Measurements from ENCODE around the gene GLRX5.
A peak's percentile ranks its signal among the peaks of the same experiment; 100 is the strongest.

Gene GLRX5

DNA sequence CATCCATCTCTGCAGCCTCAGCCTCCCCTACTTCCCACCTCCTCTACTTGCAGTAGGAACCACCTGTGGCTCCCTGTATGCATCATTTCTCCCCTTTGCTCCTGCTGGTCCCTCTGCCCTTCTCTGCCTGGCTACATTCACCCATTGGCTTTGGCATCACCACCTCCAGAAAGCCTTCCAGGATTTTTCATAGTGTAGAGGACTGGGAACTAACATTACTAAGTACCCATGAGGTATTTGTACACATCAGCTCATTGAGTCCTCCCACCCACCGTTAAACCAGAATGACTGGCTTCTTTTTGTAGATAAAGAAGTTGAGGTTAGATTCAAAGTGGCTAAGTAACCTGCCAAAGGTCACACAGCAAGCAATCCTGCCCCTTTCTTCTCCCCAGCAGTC, 35.5 kb upstream of the GLRX5 start:
- no CpG with 5 or more reads among the region's 1 CpG for WGBS, 2 experiments (ENCODE audit: insufficient coverage in 2 of 2)

DNA sequence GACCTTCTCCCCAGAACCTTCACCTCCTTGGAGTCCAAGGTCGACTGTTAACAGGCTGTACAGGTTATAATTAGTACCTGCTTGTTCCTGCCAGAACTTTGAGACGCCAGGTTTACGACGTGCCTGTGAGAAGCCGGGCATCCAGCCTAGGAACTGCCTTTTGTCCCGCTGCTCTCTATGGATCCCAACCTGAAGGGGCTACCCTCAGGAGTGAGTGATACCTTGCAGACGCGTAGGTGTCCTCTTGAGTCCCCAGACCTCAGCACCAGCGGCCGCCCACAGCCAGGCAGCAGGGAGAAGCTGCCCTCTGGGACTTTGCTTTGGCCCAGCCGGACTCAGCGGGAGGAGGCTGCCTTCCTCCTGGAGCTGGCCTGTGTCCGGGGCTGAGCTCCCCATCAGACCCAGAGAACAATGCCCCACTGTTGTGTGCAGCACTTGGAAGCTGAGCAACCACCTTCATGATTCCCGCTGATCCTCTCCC, 34.6 kb upstream of the GLRX5 start:
- H3K4me1 ChIP-seq (ENCODE audit: control insufficient read depth, insufficient read depth, low read length, poor library complexity, severe bottlenecking), result peaks cover 79% of the 10 kb centered on the region
- WGBS, 2 experiments (ENCODE audit: insufficient coverage in 2 of 2), result 94% methylated on average over 13 to 14 of the region's 14 CpGs
- H3K27ac ChIP-seq (ENCODE audit: low read depth, low read length, severe bottlenecking), result no peak overlapping the region
- no peaks in the 10 kb centered on the region for H3K36me3 ChIP-seq (ENCODE audit: control insufficient read depth, insufficient read depth, low read length)
- H3K9me3 ChIP-seq (ENCODE audit: control insufficient read depth, low read length), result no peaks in the 10 kb centered on the region
- H3K4me3 ChIP-seq (ENCODE audit: extremely low read depth, insufficient read depth, low read length, poor library complexity, severe bottlenecking), result no peak overlapping the region

More for the DNA sequence above, 35.5 kb upstream of the GLRX5 start:
- Histone ChIP-seq H3K36me3 (ENCODE audit: control insufficient read depth, insufficient read depth, low read length) (no peaks in the 10 kb centered on the region), H3K4me3 (ENCODE audit: extremely low read depth, insufficient read depth, low read length, poor library complexity, severe bottlenecking) (no peak overlapping the region), H3K9me3 (ENCODE audit: control insufficient read depth, low read length) (no peaks in the 10 kb centered on the region), H3K27ac (ENCODE audit: low read depth, low read length, severe bottlenecking) (no peak overlapping the region), H3K4me1 (ENCODE audit: control insufficient read depth, insufficient read depth, low read length, poor library complexity, severe bottlenecking) (peaks cover 72% of the 10 kb centered on the region)

DNA sequence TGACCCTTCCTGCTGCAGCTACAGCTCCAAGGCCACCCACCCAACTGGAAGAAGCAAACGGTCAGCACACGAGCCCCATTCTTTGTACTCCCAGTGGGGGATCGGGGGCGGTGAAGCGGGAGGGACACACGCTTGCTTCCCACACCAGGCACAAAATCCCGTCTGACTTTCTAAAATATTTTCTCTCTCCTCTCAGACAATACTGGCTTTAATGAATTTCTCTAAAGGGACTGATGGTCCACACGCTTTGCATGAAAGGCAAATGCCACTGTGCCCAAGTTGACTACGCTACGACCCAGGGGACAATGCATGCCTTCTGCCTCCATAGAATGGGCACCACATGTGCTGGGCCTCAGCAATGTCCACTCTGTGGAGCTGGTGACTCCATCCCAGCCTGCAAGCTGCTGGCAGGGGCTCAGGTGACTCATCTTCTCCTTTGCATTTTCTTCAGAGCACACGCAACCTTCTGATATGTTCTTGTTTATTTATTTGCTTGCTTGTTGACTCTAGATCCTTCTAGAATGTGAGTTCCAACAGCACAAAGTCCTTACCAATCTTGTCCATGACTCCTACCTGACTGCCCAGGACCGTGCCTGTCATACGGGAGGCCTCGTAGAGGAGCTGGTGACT, 34.0 kb upstream of the GLRX5 start:
- no peaks in the 10 kb centered on the region for H3K36me3 ChIP-seq (ENCODE audit: control insufficient read depth, insufficient read depth, low read length)
- H3K9me3 ChIP-seq (ENCODE audit: control insufficient read depth, low read length), result no peaks in the 10 kb centered on the region
- H3K27ac ChIP-seq (ENCODE audit: low read depth, low read length, severe bottlenecking), result peak overlapping the region; percentile 36
- H3K4me1 ChIP-seq (ENCODE audit: control insufficient read depth, insufficient read depth, low read length, poor library complexity, severe bottlenecking), result peaks cover 74% of the 10 kb centered on the region
- H3K4me3 ChIP-seq (ENCODE audit: extremely low read depth, insufficient read depth, low read length, poor library complexity, severe bottlenecking), result no peak overlapping the region
- WGBS, 2 experiments (ENCODE audit: insufficient coverage in 2 of 2), result 82 to 85% methylated on average over 10 to 11 of the region's 14 CpGs

GRCh38 chr14:95502381-95502950, 32.4 kb upstream of the GLRX5 start:
- Histone ChIP-seq H3K36me3 (ENCODE audit: control insufficient read depth, insufficient read depth, low read length) (no peaks in the 10 kb centered on the region), H3K9me3 (ENCODE audit: control insufficient read depth, low read length) (no peaks in the 10 kb centered on the region), H3K4me1 (ENCODE audit: control insufficient read depth, insufficient read depth, low read length, poor library complexity, severe bottlenecking) (peaks cover 72% of the 10 kb centered on the region), H3K4me3 (ENCODE audit: extremely low read depth, insufficient read depth, low read length, poor library complexity, severe bottlenecking) (no peak overlapping the region), H3K27ac (ENCODE audit: low read depth, low read length, severe bottlenecking) (peak overlapping the region; percentile 10)
- whole genome bisulfite sequencing, 2 experiments (ENCODE audit: insufficient coverage in 2 of 2), result 89 to 91% methylated on average over 12 to 14 of the region's 14 CpGs

DNA sequence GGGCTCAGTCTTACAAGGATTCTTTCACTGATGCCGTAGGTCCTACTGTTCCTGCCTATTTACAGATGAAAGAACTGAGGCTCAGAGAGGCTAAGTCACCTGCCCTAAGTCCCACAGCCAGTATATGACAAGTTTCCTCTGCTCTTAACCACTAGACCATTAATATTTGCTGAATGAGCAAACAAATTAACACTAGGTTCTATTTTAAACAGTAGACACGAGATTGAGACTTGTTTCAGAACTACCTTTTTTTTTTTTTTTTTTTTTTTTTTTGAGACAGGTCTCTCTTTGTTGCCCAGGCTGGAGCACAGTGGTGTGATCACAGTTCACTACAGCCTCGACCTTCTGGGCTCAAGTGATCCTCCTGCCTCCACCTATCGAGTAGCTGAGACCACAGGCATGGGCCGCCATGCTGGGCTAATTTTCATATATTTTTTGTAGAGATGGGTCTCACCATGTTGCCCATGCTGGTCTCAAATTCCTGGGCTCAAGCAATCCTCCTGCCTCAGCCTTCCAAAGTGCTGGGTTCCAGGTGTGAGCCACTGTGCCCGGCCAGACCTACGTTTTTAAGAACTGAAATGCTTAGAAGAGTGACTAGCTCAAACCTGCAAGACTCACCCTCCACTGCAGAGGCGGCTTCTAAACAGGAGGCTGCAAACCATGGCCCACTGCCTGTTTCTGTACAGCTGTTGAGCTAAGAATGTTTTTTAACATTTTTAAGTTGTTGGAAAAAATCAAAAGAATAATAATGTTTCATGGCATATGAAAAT, 31.3 kb upstream of the GLRX5 start:
- Histone ChIP-seq H3K9me3 (ENCODE audit: control insufficient read depth, low read length) (no peaks in the 10 kb centered on the region), H3K36me3 (ENCODE audit: control insufficient read depth, insufficient read depth, low read length) (no peaks in the 10 kb centered on the region), H3K4me3 (ENCODE audit: extremely low read depth, insufficient read depth, low read length, poor library complexity, severe bottlenecking) (no peak overlapping the region), H3K4me1 (ENCODE audit: control insufficient read depth, insufficient read depth, low read length, poor library complexity, severe bottlenecking) (peaks cover 73% of the 10 kb centered on the region), H3K27ac (ENCODE audit: low read depth, low read length, severe bottlenecking) (no peak overlapping the region)
- 90 to 95% methylated on average over 5 to 7 of the region's 8 CpGs for WGBS, 2 experiments (ENCODE audit: insufficient coverage in 2 of 2)

- Histone ChIP-seq H3K36me3 (ENCODE audit: control insufficient read depth, insufficient read depth, low read length) (no peaks in the 10 kb centered on the region), H3K4me1 (ENCODE audit: control insufficient read depth, insufficient read depth, low read length, poor library complexity, severe bottlenecking) (peaks cover 66% of the 10 kb centered on the region), H3K4me3 (ENCODE audit: extremely low read depth, insufficient read depth, low read length, poor library complexity, severe bottlenecking) (no peak overlapping the region), H3K9me3 (ENCODE audit: control insufficient read depth, low read length) (no peaks in the 10 kb centered on the region), H3K27ac (ENCODE audit: low read depth, low read length, severe bottlenecking) (peak overlapping the region; percentile 23)
- WGBS, 2 experiments (ENCODE audit: insufficient coverage in 2 of 2), result 77 to 90% methylated on average over 3 of the region's 6 CpGs
Observed at GRCh38 chr14:95504135-95505029, 30.5 kb upstream of the GLRX5 start.

DNA sequence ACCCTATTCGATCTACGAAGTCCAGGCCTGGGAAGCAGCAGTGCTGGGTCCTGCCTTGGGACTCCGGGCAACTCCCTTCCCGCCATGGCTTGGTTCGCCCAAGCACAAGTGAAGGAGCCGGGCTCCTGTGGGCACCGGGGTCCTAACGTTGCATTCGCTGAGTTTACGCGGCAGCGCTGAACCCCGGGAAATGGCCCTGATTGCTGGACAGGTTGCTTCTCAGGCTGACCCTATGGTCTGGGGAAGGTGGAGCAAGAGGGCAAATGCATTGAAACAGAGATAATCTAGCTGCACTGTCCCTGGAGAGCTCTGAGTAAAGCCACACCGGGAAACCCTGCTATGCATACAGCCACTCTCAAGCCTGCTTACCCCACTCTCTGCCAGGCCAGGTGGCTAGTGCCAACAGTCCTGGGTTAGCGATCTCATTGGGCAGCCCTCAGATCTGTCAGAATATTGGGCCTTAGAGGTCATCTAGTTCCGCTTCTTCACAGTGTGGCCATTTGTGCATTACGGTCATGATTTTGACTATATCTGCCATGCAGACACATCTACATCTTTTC, 29.7 kb upstream of the GLRX5 start:
- Histone ChIP-seq H3K4me1 (ENCODE audit: control insufficient read depth, insufficient read depth, low read length, poor library complexity, severe bottlenecking) (peaks cover 65% of the 10 kb centered on the region), H3K27ac (ENCODE audit: low read depth, low read length, severe bottlenecking) (peak overlapping the region; percentile 23), H3K4me3 (ENCODE audit: extremely low read depth, insufficient read depth, low read length, poor library complexity, severe bottlenecking) (no peak overlapping the region), H3K9me3 (ENCODE audit: control insufficient read depth, low read length) (no peaks in the 10 kb centered on the region), H3K36me3 (ENCODE audit: control insufficient read depth, insufficient read depth, low read length) (no peaks in the 10 kb centered on the region)
- WGBS, 2 experiments (ENCODE audit: insufficient coverage in 2 of 2), result 89 to 91% methylated on average over 16 to 17 of the region's 17 CpGs

GRCh38 chr14:95507174-95507573, 27.7 kb upstream of the GLRX5 start:
- Histone ChIP-seq H3K4me3 (ENCODE audit: extremely low read depth, insufficient read depth, low read length, poor library complexity, severe bottlenecking) (no peak overlapping the region), H3K9me3 (ENCODE audit: control insufficient read depth, low read length) (no peaks in the 10 kb centered on the region), H3K4me1 (ENCODE audit: control insufficient read depth, insufficient read depth, low read length, poor library complexity, severe bottlenecking) (peaks cover 50% of the 10 kb centered on the region), H3K36me3 (ENCODE audit: control insufficient read depth, insufficient read depth, low read length) (no peaks in the 10 kb centered on the region), H3K27ac (ENCODE audit: low read depth, low read length, severe bottlenecking) (peak overlapping the region; percentile 81)
- WGBS, 2 experiments (ENCODE audit: insufficient coverage in 2 of 2), result 67 to 73% methylated on average over 8 of the region's 8 CpGs

DNA sequence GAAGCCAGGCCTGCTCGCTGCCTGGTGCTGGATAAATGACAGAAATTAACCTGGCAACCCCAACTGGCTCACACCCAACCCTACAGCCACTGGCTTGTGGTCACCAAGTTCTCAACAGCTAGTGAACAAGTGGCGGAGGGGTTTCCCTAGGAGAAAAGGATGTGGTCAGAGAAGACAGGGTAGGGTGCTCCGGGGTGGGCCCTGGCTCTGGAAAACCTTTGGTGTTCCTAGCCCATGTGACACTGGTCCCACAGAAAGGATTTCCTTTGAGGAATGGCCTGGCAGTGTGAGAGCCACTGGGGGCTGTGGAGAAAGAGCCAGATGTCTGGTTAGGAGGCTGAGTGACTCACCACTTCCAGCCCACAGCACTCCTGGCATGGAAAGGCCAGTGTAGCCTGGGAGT, 27.1 kb upstream of the GLRX5 start:
- no peak overlapping the region for H3K4me3 ChIP-seq (ENCODE audit: extremely low read depth, insufficient read depth, low read length, poor library complexity, severe bottlenecking)
- peaks cover 45% of the 10 kb centered on the region for H3K4me1 ChIP-seq (ENCODE audit: control insufficient read depth, insufficient read depth, low read length, poor library complexity, severe bottlenecking)

GRCh38 chr14:95508377-95508776, 26.5 kb upstream of the GLRX5 start:
- no peaks in the 10 kb centered on the region for H3K9me3 ChIP-seq (ENCODE audit: control insufficient read depth, low read length)
- peaks cover 40% of the 10 kb centered on the region for H3K4me1 ChIP-seq (ENCODE audit: control insufficient read depth, insufficient read depth, low read length, poor library complexity, severe bottlenecking)
- no peaks in the 10 kb centered on the region for H3K36me3 ChIP-seq (ENCODE audit: control insufficient read depth, insufficient read depth, low read length)
- WGBS, 2 experiments (ENCODE audit: insufficient coverage in 2 of 2), result 89 to 96% methylated on average over 4 to 6 of the region's 6 CpGs
- H3K27ac ChIP-seq (ENCODE audit: low read depth, low read length, severe bottlenecking), result peak overlapping the region; percentile 81
- no peak overlapping the region for H3K4me3 ChIP-seq (ENCODE audit: extremely low read depth, insufficient read depth, low read length, poor library complexity, severe bottlenecking)

More for the DNA sequence above, 27.1 kb upstream of the GLRX5 start:
- no peaks in the 10 kb centered on the region for H3K9me3 ChIP-seq (ENCODE audit: control insufficient read depth, low read length)
- peak overlapping the region; percentile 81 for H3K27ac ChIP-seq (ENCODE audit: low read depth, low read length, severe bottlenecking)
- no peaks in the 10 kb centered on the region for H3K36me3 ChIP-seq (ENCODE audit: control insufficient read depth, insufficient read depth, low read length)
- WGBS, 2 experiments (ENCODE audit: insufficient coverage in 2 of 2), result 89 to 90% methylated on average over 2 of the region's 3 CpGs
